Type B pancreatic cell (in vitro differentiated cells): ENCODE results near the gene MLF1. TPM values are rescaled to one million over a fixed set of nuclear protein-coding genes. Genes with fewer than 3 reads are reported as not detected.

Experiments
- DNase-seq: peaks from one replicate; pipeline ENCODE4 v3.0.0; 2021; ENCODE audit warnings: mixed read lengths; ENCODE audit not compliant: unreplicated experiment; ENCODE audit errors: extremely low spot score
- H3K27ac Mint-ChIP-seq: 2 replicates; pipeline ENCODE4 v1.8.0; 2021; ENCODE audit warnings: mild to moderate bottlenecking, mixed read lengths
- H3K27me3 Mint-ChIP-seq: 2 replicates; pipeline ENCODE4 v1.8.0; 2021; ENCODE audit warnings: mixed read lengths
- H3K36me3 Mint-ChIP-seq: 2 replicates; pipeline ENCODE4 v1.8.0; 2021; ENCODE audit warnings: mixed read lengths
- H3K4me1 Mint-ChIP-seq: one replicate; pipeline ENCODE4 v1.8.0; 2021; ENCODE audit warnings: mixed read lengths; ENCODE audit not compliant: unreplicated experiment
- H3K4me3 Mint-ChIP-seq: 2 replicates; pipeline ENCODE4 v1.8.0; 2021; ENCODE audit warnings: mild to moderate bottlenecking, mixed read lengths
- H3K9me3 Mint-ChIP-seq: 2 replicates; pipeline ENCODE4 v1.8.0; 2021; ENCODE audit warnings: mixed read lengths
- total RNA-seq: library from RNA; stranded (reverse); gene quantifications from 2 replicates; pipeline ENCODE4 v1.2.1, GENCODE V29; 2021; ENCODE audit warnings: low replicate concordance
- TF ChIP-seq, protein P1 (sequence below): fragments of 200-600 bp; sonication (generic); conservative IDR thresholded peaks from 2 replicates; pipeline ENCODE4 v1.5.0; 2021; ENCODE audit warnings: antibody characterized with exemption, mild to moderate bottlenecking

Gene MLF1
- total RNA-seq, 1 donor from 2014 or later: 23.8 TPM

DNA sequence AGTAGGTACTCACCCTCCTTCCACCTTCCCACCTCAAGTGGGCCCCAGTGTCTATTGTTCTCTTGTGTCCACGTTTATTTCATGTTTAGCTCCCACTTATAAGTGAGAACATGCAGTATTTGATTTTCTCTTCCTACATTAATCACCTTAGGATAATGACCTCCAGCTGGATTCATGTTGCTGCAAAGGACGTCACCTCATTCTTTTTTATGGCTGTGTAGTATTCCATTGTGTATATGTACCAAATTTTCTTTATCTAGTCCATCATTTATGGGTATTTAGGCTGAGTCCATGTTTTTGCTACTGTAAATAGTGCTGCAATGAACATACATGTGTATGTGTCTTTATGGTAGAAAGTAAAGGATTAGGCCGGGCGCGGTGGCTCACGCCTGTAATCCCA, 5.9 kb upstream of the MLF1 start:
- Mint-ChIP-seq H3K4me3 (no peak overlapping the region), H3K27ac (no peak overlapping the region), H3K4me1 (no peaks in the 10 kb centered on the region), H3K27me3 (peaks cover 20% of the 10 kb centered on the region), H3K9me3 (peaks cover 5% of the 10 kb centered on the region), H3K36me3 (no peaks in the 10 kb centered on the region)
- no peak for DNase-seq
- TF ChIP-seq, protein P1, sequence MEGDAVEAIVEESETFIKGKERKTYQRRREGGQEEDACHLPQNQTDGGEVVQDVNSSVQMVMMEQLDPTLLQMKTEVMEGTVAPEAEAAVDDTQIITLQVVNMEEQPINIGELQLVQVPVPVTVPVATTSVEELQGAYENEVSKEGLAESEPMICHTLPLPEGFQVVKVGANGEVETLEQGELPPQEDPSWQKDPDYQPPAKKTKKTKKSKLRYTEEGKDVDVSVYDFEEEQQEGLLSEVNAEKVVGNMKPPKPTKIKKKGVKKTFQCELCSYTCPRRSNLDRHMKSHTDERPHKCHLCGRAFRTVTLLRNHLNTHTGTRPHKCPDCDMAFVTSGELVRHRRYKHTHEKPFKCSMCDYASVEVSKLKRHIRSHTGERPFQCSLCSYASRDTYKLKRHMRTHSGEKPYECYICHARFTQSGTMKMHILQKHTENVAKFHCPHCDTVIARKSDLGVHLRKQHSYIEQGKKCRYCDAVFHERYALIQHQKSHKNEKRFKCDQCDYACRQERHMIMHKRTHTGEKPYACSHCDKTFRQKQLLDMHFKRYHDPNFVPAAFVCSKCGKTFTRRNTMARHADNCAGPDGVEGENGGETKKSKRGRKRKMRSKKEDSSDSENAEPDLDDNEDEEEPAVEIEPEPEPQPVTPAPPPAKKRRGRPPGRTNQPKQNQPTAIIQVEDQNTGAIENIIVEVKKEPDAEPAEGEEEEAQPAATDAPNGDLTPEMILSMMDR: no peak

DNA sequence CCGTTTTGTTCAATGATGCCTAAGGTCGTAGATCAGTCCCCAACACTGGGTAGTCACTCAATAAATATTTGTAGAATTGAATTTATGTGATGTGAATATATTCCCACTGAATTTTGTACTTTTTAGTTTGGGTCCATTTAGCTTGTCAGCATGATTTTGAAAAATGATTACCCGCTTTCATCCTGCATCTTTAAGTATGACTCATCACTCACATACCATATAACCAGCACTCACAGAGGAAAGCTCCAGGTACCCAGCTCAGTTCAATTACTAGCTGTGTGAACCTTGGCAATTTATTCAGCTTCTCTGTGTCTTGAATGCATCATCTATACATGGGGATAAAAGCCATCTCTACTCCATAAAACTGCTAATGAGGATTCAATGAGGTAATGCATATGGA, 2.2 kb upstream of the MLF1 start:
- H3K9me3 Mint-ChIP-seq: peaks cover 5% of the 10 kb centered on the region
- no peak overlapping the region for H3K27ac Mint-ChIP-seq

DNA sequence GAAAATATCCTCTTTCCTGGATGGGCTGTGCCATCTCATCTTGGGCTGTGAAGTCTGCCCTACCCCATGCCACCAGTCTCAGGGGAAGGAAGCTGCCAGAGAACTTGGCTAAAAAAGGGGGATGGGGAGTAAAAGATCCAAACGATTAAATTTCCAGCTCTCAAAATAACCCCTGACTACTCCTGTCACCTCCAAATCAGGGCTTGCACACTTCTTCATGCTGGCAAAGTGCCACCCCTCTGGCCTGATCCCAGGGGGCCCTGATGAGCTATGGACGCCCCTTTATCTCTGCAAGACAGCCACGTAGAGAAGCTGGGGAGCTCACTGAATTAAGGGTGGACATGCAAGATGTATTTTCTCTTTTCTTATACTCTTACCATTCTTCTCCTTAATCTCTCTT, 1.2 kb upstream of the MLF1 start:
- Mint-ChIP-seq H3K4me1 (peaks cover 6% of the 10 kb centered on the region), H3K27ac (no peak overlapping the region), H3K36me3 (peaks cover 3% of the 10 kb centered on the region), H3K4me3 (no peak overlapping the region), H3K9me3 (peaks cover 5% of the 10 kb centered on the region), H3K27me3 (peaks cover 30% of the 10 kb centered on the region)
- DNase-seq: no peak
- TF ChIP-seq, protein P1: no peak

More for the DNA sequence above, 2.2 kb upstream of the MLF1 start:
- DNase-seq: no peak
- TF ChIP-seq, protein P1: no peak
- peaks cover 3% of the 10 kb centered on the region for H3K36me3 Mint-ChIP-seq
- no peak overlapping the region for H3K4me3 Mint-ChIP-seq
- H3K27me3 Mint-ChIP-seq: peaks cover 30% of the 10 kb centered on the region
- H3K4me1 Mint-ChIP-seq: peaks cover 6% of the 10 kb centered on the region

DNA sequence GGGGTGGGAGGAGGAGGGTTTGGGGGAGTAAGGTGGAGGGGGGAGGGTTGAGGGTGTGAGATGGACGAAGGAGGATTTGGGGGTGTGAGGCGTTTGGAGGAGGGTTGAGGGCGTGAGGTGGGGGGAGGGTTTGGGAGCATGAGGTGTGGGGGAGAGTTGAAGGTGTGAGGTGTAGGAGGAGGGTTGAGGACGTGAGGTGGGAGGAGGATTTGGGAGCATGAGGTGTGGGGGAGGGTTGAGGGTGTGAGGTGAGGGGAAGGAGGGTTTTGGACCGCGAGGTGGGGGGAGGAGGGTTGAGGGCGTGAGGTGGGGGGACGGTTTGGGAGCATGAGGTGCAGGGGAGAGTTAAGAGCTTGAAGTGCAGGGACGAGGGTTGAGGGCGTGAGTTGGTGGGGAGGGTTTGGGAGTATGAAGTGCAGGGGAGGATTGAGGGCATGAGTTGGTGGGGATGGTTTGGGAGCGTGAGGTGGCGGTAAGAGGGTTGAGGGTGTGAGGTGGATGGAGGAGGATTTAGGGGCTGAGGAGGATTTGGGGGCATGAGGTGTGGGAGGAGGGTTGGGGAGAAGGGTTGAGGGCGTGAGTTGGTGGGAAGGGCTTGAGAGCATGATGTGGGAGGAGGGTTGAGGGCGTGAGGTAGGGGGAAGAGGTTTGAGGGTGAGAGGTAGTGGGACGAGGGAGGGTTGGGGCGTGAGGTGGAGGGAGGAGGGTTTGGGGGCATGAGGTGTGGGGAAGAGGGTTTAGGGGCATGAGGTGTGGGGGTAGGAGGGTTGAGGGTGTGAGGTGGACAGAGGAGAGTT, 1.2 kb downstream of the MLF1 start:
- TF ChIP-seq, protein P1: no peak
- Mint-ChIP-seq H3K36me3 (peaks cover 3% of the 10 kb centered on the region), H3K9me3 (no peaks in the 10 kb centered on the region), H3K4me1 (peaks cover 6% of the 10 kb centered on the region), H3K4me3 (no peak overlapping the region), H3K27me3 (peaks cover 26% of the 10 kb centered on the region), H3K27ac (no peak overlapping the region)
- no peak for DNase-seq

DNA sequence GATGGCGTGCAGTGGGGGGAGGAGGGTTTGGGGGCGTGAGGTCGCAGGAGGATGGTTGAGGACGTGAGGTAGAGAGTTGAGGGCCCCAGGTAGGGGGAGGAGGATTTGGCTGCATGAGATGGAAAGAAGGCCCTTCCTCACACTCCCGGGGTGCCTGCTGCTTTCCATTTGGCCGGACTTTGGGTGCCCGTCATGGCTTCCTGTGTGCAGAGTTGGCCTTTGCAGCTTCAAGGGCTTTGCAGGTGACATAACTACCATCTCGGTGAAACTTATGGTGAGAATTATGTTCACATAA, 1.7 kb downstream of the MLF1 start:
- TF ChIP-seq, protein P1: no peak
- peaks cover 6% of the 10 kb centered on the region for H3K4me1 Mint-ChIP-seq
- H3K36me3 Mint-ChIP-seq: peaks cover 3% of the 10 kb centered on the region
- no peak for DNase-seq
- H3K27me3 Mint-ChIP-seq: peaks cover 26% of the 10 kb centered on the region
- no peaks in the 10 kb centered on the region for H3K9me3 Mint-ChIP-seq
- H3K4me3 Mint-ChIP-seq: peak overlapping the region; percentile 58
- no peak overlapping the region for H3K27ac Mint-ChIP-seq
